GM12878 (cell line): ENCODE results near the gene HIVEP2. TPM values are rescaled to one million over a fixed set of nuclear protein-coding genes. Genes with fewer than 3 reads are reported as not detected.

Source experiments
- ATAC-seq: fragments of 200-7000 bp; cut with Tn5 transposase; 3 replicates; pipeline ENCODE4 v1.9.1; 2020; ENCODE audit warnings: mild to moderate bottlenecking, moderate library complexity
- BruUV-seq: library from RNA; stranded (reverse); fragments of 400-500 nt; replicated peaks from 2 replicates; lab custom pipeline; 2021; lab: Mats Ljungman, UMichigan
- CTCF ChIA-PET: fragments of 300-600 bp; sonication (Branson Sonifier 250); formaldehyde crosslinking; extraction: SDS; loops from one replicate; lab custom pipeline; 2021; ENCODE audit warnings: inconsistent platforms; lab: Yijun Ruan, JAX
- POLR2A ChIA-PET: fragments of 350-600 bp; formaldehyde crosslinking; extraction: SDS; loops from one replicate; lab custom pipeline; 2021; ENCODE audit warnings: inconsistent platforms; lab: Charles Lee
- RAD21 ChIA-PET: fragments of 300-600 bp; sonication (Branson Sonifier 250); formaldehyde crosslinking; loops from one replicate; lab custom pipeline; 2023; ENCODE audit warnings: antibody characterized with exemption; ENCODE audit not compliant: unreplicated experiment; lab: Charles Lee
- SMC1A ChIA-PET: fragments of 300-600 bp; sonication (Branson Sonifier 250); formaldehyde crosslinking; loops from one replicate; lab custom pipeline; 2023; ENCODE audit not compliant: unreplicated experiment, uncharacterized antibody; lab: Charles Lee
- DNase-seq: peaks from one replicate; pipeline ENCODE4 v3.0.0-alpha.2; 2011; ENCODE audit warnings: low read depth, low spot score
- FAIRE-seq: peaks from 3 replicates; lab custom pipeline; 2011; peaks lifted over from hg19 to GRCh38; lab: Jason Lieb, UNC
- H2AFZ ChIP-seq: 2 replicates; pipeline ENCODE4 v1.6.0; 2011; ENCODE audit warnings: low read depth, low read length, control low read depth; ENCODE audit not compliant: control insufficient read depth
- H3K27ac ChIP-seq: 2 replicates; pipeline ENCODE4 v1.5.1; 2011; ENCODE audit warnings: control low read depth; ENCODE audit not compliant: control insufficient read depth, insufficient read depth
- H3K27me3 ChIP-seq, 2 experiments: replicated peaks in 1 of 2; 2 replicates each; pipeline versions ENCODE4 v1.6.0 to v1.6.1; 2011; ENCODE audit warnings: low read length in 1 of 2; ENCODE audit not compliant: control insufficient read depth in 2 of 2, insufficient read depth in 2 of 2
- H3K36me3 ChIP-seq, 2 experiments: 2 replicates each; pipeline ENCODE4 v1.5.1; 2011; ENCODE audit warnings: low read length in 1 of 2; ENCODE audit not compliant: control insufficient read depth in 2 of 2, insufficient read depth in 2 of 2
- H3K4me1 ChIP-seq: 2 replicates; pipeline ENCODE4 v1.6.1; 2011; ENCODE audit warnings: mild to moderate bottlenecking, low read length, moderate library complexity, mixed read lengths; ENCODE audit not compliant: control insufficient read depth, insufficient read depth
- H3K4me2 ChIP-seq: 2 replicates; pipeline ENCODE4 v1.6.0; 2011; ENCODE audit warnings: control low read depth; ENCODE audit not compliant: control insufficient read depth, insufficient read depth
- H3K4me3 ChIP-seq: fragments of 200-600 bp; sonication (generic); 2 replicates; pipeline ENCODE4 v1.5.1; 2016
- H3K79me2 ChIP-seq: 2 replicates; pipeline ENCODE4 v1.6.0; 2011; ENCODE audit warnings: low read length; ENCODE audit not compliant: control insufficient read depth, insufficient read depth
- H3K9ac ChIP-seq: 2 replicates; pipeline ENCODE4 v1.8.0; 2011; ENCODE audit warnings: low read length, control low read depth, mixed read lengths; ENCODE audit not compliant: control insufficient read depth, insufficient read depth
- H3K9me3 ChIP-seq: replicated peaks from 3 replicates; pipeline ENCODE4 v1.5.1; 2011; ENCODE audit warnings: mild to moderate bottlenecking, low read length; ENCODE audit not compliant: control insufficient read depth, insufficient read depth
- H4K20me1 ChIP-seq: 2 replicates; pipeline ENCODE4 v1.6.0; 2011; ENCODE audit not compliant: control insufficient read depth, insufficient read depth
- BHLHE40 ChIP-seq, 2 experiments: fragments of 450-650 bp in 1 of 2; IDR thresholded peaks; 2 replicates each; pipeline ENCODE4 v1.6.1; 2011 to 2017; ENCODE audit warnings: low read depth in 2 of 2, borderline replicate concordance in 1 of 2, improper control_type of control experiment in 1 of 2, low read length in 1 of 2, mild to moderate bottlenecking in 1 of 2
- HSF1 ChIP-seq: fragments of 150-350 bp; IDR thresholded peaks from 2 replicates; pipeline ENCODE4 v1.6.1; 2014; ENCODE audit warnings: mild to moderate bottlenecking, low read depth, low read length
- IKZF1 ChIP-seq: fragments of 450-650 bp; conservative IDR thresholded peaks from 2 replicates; pipeline ENCODE4 v1.6.1; 2017; ENCODE audit warnings: antibody characterized with exemption, mild to moderate bottlenecking
- KAT2A ChIP-seq: conservative IDR thresholded peaks from 2 replicates; pipeline ENCODE4 v1.6.1; 2011; ENCODE audit warnings: low read depth, low read length; ENCODE audit not compliant: control insufficient read depth
- KLF5 ChIP-seq: fragments of 450-650 bp; IDR thresholded peaks from 2 replicates; pipeline ENCODE4 v1.6.1; 2014; ENCODE audit warnings: mild to moderate bottlenecking; ENCODE audit not compliant: partially characterized antibody
- MEF2A ChIP-seq: IDR thresholded peaks from 2 replicates; pipeline ENCODE4 v1.6.1; 2011; ENCODE audit warnings: low read depth, mild to moderate bottlenecking, low read length, moderate library complexity; ENCODE audit not compliant: insufficient read depth
- NFIC ChIP-seq: IDR thresholded peaks from 2 replicates; pipeline ENCODE4 v1.6.1; 2012; ENCODE audit warnings: low read depth, mild to moderate bottlenecking, inconsistent platforms, low read length, moderate library complexity
- SP1 ChIP-seq: IDR thresholded peaks from one replicate; pipeline ENCODE4 v1.6.1; 2011; ENCODE audit warnings: low read depth, low read length
- STAT3 ChIP-seq: IDR thresholded peaks from 2 replicates; pipeline ENCODE4 v1.6.1; 2011; ENCODE audit warnings: low read depth, low read length, improper control_type of control experiment
- TCF12 ChIP-seq: IDR thresholded peaks from 2 replicates; pipeline ENCODE4 v1.6.1; 2011; ENCODE audit warnings: low read depth, mild to moderate bottlenecking, low read length
- ZBTB11 ChIP-seq: fragments of 450-650 bp; formaldehyde crosslinking; IDR thresholded peaks from 2 replicates; pipeline ENCODE4 v1.5.0; 2022; ENCODE audit warnings: mild to moderate bottlenecking, missing genetic modification characterization
- ZNF217 ChIP-seq: fragments of 450-650 bp; IDR thresholded peaks from 2 replicates; pipeline ENCODE4 v1.6.1; 2017; ENCODE audit warnings: antibody characterized with exemption, mild to moderate bottlenecking
- ZNF274 ChIP-seq: IDR thresholded peaks from one replicate; pipeline ENCODE4 v1.8.0; 2011; ENCODE audit not compliant: insufficient read length, insufficient read depth
- WGBS: methylation state at CpG from one replicate; pipeline ENCODE4 v1.1.6; 2016; ENCODE audit warnings: low lambda C conversion rate; ENCODE audit not compliant: insufficient replicate concordance, insufficient coverage; ENCODE audit errors: missing lambda C conversion rate; 5-methylcytosine and 5-hydroxymethylcytosine counted together
- in situ Hi-C: fragments of 300-500 bp; cut with MboI; formaldehyde crosslinking; loops from 9 replicates; pipeline ENCODE4 v1.14.3; 2018; ENCODE audit warnings: mixed read lengths
- intact Hi-C: fragments of 100-400 bp; cut with micrococcal nuclease; formaldehyde crosslinking; loops from one replicate; pipeline ENCODE4 v1.14.2; 2022; ENCODE audit not compliant: unreplicated experiment
- polyA plus RNA-seq, 11 experiments: library from polyadenylated mRNA; depleted of rRNA in 4 of 11; unstranded in 6 of 11; stranded (reverse) in 5 of 11; fragments of >200 nt; fragmentation: Nextera tagmentation in 4 of 11; fragmentation: Illumina TruSeq in 1 of 11; extraction: Ambion mirVana in 4 of 11; extraction: Trizol in 1 of 11; gene quantifications; 1 replicate in 1 of 11; 2 replicates in 10 of 11; pipeline versions ENCODE4 v1.2.1 to v1.2.3, GENCODE V29; 2011 to 2016; ENCODE audit warnings: inconsistent platforms in 2 of 11, missing spikeins in 2 of 11, low read depth in 1 of 11
- total RNA-seq, 4 experiments: library from RNA; depleted of rRNA in 3 of 4; stranded (reverse); fragments of >200 nt in 3 of 4; fragmentation: Illumina TruSeq in 1 of 4; extraction: Trizol in 1 of 4; gene quantifications; 2 replicates each; pipeline versions ENCODE4 v1.2.1 to v1.2.3, GENCODE V29; 2013 to 2021
- TF ChIP-seq, protein P1 (sequence below): fragments of 450-650 bp; IDR thresholded peaks from 2 replicates; pipeline ENCODE4 v1.6.1; 2017; ENCODE audit warnings: antibody characterized with exemption, mild to moderate bottlenecking, moderate library complexity

The HIVEP2 gene
- total and polyA plus RNA-seq, 10 of the 15 experiments (the other 5 are each of a cell fraction or from before 2014, with no cell fraction given) = 1.2 to 15.7 (median 10.2) TPM

DNA sequence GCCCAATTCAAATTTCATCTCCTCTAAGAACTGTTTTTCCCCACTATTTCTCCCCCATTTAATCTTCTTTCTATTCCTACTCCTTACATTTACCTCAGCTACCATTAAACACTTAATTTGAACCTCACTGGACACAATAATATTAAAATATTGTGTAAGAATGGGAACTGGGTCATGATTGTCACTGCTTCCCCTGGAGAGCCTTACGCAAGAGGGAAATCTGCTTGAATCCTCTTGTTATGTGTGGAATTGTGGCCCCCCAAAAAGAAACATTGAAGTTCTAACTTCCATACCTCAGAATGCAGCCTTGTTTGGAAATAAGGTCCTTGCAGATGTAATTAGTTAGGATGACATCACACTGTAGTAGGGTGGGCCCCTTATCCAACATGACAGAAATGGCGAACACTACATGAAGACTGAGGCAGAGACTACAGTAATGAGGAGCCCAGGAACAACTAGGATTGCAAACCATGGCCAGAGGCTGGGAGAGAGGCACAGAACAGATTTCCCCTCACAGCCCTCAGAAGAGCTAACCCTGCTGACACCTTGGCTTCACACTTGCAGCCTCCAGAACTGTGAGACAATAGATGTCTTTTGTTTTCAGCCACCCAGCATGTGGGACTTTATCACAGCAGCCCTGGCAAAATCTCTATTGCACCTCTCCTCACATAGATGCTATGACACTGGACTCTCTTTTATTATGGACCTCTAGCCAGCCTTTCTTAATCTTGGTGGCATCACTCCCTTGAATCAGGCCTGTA, 29.9 kb downstream of the HIVEP2 start:
- in situ Hi-C loops (no loop called here), intact Hi-C loops (loop anchor here (10.0 kb wide), 1 partner anchor 350 kb away; no protein-coding TSS in a partner anchor)
- ATAC-seq (peak; percentile 8), FAIRE-seq (no peak), DNase-seq (no peak)
- no peaks in the 10 kb centered on the region for H3K9me3 ChIP-seq
- no peaks in the 10 kb centered on the region for H4K20me1 ChIP-seq
- peaks cover 0 to 13% of the 10 kb centered on the region in 2 experiments; a peak in 3 of 4 replicates for H3K36me3 ChIP-seq
- CTCF ChIA-PET = interaction anchor here (0.6 to 1.1 kb wide), 2 partner anchors 29 to 58 kb away, joined by 3 to 4 read pairs; no protein-coding TSS in a partner anchor
- H2AFZ ChIP-seq = no peak overlapping the region
- no peaks in the 10 kb centered on the region for H3K27me3 ChIP-seq
- BruUV-seq = no TSS peak
- no peak overlapping the region for H3K4me2 ChIP-seq
- H3K9ac ChIP-seq = no peak overlapping the region
- H3K27ac ChIP-seq = peak overlapping the region; percentile 95
- peaks cover 46% of the 10 kb centered on the region for H3K79me2 ChIP-seq
- SMC1A ChIA-PET = interaction anchor here (0.9 to 11.4 kb wide), 10 partner anchors 9 to 131 kb away, joined by 3 to 76 read pairs (median 6); no protein-coding TSS in a partner anchor
- RAD21 ChIA-PET = interaction anchor here (0.6 to 4.5 kb wide), 5 partner anchors 10 to 72 kb away, joined by 3 to 22 read pairs (median 3); no protein-coding TSS in a partner anchor
- POLR2A ChIA-PET = interaction anchor here (0.7 to 1.4 kb wide), 6 partner anchors 11 to 95 kb away, joined by 3 to 6 read pairs (median 3); no protein-coding TSS in a partner anchor
- no peak overlapping the region for H3K4me3 ChIP-seq
- H3K4me1 ChIP-seq = peaks cover 39% of the 10 kb centered on the region
- 96% methylated on average over 2 of the region's 2 CpGs for WGBS
- TF ChIP-seq TCF12 (no peak), ZBTB11 (no peak), STAT3 (no peak), KAT2A (no peak), IKZF1 (peak; percentile 46; the same call in 1 of the 2 replicates), BHLHE40 (IDR thresholded peaks at IDR 0.05; ENCODE audit: borderline replicate concordance in 1 of 2, low read depth in 2 of 2, low read length in 1 of 2) (no peak), NFIC (no peak), MEF2A (no peak), SP1 (no peak), ZNF274 (no peak), KLF5 (no peak), ZNF217 (no peak), HSF1 (no peak)
- TF ChIP-seq, protein P1, sequence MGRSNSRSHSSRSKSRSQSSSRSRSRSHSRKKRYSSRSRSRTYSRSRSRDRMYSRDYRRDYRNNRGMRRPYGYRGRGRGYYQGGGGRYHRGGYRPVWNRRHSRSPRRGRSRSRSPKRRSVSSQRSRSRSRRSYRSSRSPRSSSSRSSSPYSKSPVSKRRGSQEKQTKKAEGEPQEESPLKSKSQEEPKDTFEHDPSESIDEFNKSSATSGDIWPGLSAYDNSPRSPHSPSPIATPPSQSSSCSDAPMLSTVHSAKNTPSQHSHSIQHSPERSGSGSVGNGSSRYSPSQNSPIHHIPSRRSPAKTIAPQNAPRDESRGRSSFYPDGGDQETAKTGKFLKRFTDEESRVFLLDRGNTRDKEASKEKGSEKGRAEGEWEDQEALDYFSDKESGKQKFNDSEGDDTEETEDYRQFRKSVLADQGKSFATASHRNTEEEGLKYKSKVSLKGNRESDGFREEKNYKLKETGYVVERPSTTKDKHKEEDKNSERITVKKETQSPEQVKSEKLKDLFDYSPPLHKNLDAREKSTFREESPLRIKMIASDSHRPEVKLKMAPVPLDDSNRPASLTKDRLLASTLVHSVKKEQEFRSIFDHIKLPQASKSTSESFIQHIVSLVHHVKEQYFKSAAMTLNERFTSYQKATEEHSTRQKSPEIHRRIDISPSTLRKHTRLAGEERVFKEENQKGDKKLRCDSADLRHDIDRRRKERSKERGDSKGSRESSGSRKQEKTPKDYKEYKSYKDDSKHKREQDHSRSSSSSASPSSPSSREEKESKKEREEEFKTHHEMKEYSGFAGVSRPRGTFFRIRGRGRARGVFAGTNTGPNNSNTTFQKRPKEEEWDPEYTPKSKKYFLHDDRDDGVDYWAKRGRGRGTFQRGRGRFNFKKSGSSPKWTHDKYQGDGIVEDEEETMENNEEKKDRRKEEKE = no peak
